Ovary (tissue), 9 donors: ENCODE measurements around the gene LYZ. TPM values are rescaled to one million over a fixed set of nuclear protein-coding genes. Genes with fewer than 3 reads are reported as not detected.

ENCODE experiments used
- DNase-seq, 5 donors: peaks; one replicate each; pipeline ENCODE4 v3.0.0-alpha.2; 2019 to 2020
- H3K27ac ChIP-seq, 2 donors: fragments of 200-600 bp; one replicate each; pipeline versions ENCODE4 v1.5.1 to v1.8.0; 2019 to 2022
- H3K27me3 ChIP-seq: fragments of 200-600 bp; one replicate; pipeline ENCODE4 v1.8.0; 2022
- H3K36me3 ChIP-seq: fragments of 200-600 bp; sonication (generic); one replicate; pipeline ENCODE4 v1.5.1; 2019
- H3K4me1 ChIP-seq: one replicate; pipeline ENCODE4 v1.8.1; 2013; ENCODE audit warnings: mild to moderate bottlenecking, moderate library complexity; ENCODE audit not compliant: insufficient read depth
- H3K4me3 ChIP-seq: fragments of 200-600 bp; sonication (generic); one replicate; pipeline ENCODE4 v1.5.1; 2017
- H3K9me3 ChIP-seq, 2 donors: fragments of 200-600 bp in 1 of 2; sonication (generic) in 1 of 2; one replicate each; pipeline versions ENCODE4 v1.5.1 to v1.8.1; 2013 to 2019; ENCODE audit warnings: mild to moderate bottlenecking in 1 of 2, moderate library complexity in 1 of 2
- CTCF ChIP-seq, 3 donors: fragments of 450-650 bp in 2 of 3; fragments of 200-600 bp in 1 of 3; IDR thresholded peaks; one replicate each; pipeline versions ENCODE4 v1.5.1 to v1.8.0; 2016 to 2022; ENCODE audit warnings: antibody characterized with exemption in 3 of 3, mild to moderate bottlenecking in 1 of 3
- EP300 ChIP-seq: sonication (generic); formaldehyde crosslinking; IDR thresholded peaks from one replicate; pipeline ENCODE4 v1.6.1; 2017; ENCODE audit warnings: antibody characterized with exemption
- POLR2A ChIP-seq: fragments of 450-650 bp; IDR thresholded peaks from one replicate; pipeline ENCODE4 v1.6.1; 2017; ENCODE audit warnings: antibody characterized with exemption, mild to moderate bottlenecking, moderate library complexity
- WGBS, 3 donors: extraction: QIAGEN DNeasy Blood & Tissue Kit in 1 of 3; methylation state at CpG; one replicate each; pipeline versions ENCODE4 v1.1.5 to v1.1.7; 2013 to 2017; 5-methylcytosine and 5-hydroxymethylcytosine counted together
- intact Hi-C, 4 donors: fragments of 100-400 bp; cut with DNase I; formaldehyde crosslinking; loops; one replicate each; pipeline versions ENCODE4 v1.11.0 to v1.15.1; 2022 to 2023
- polyA plus RNA-seq, 2 donors: library from polyadenylated mRNA; stranded (reverse); fragments of 200-250 nt in 1 of 2; fragments of 350-450 nt in 1 of 2; fragmentation: Illumina TruSeq in 1 of 2; extraction: RNeasy Lipid Tissue Mini Kit (QIAGEN cat#74804) in 1 of 2; gene quantifications; one replicate each; pipeline ENCODE4 v1.2.3, GENCODE V29; 2013 to 2014
- total RNA-seq, 7 donors: library from RNA; depleted of rRNA in 2 of 7; stranded (reverse); fragments of >200 nt in 2 of 7; fragmentation: NEBNext Ultra II Directional in 3 of 7; extraction: Animal tissue kit (Norgen Biotek cat#: 25700) in 3 of 7; gene quantifications; one replicate each; pipeline versions ENCODE4 v1.1.0 to v1.2.4, GENCODE V29; 2016 to 2023
- donor health status: DM: no; HTN: no; CAD: no; lungs with moderate emphysema.
- donor health status: DM: no; HTN: no; CAD: no.
- donor health status: Bipolar disorder and iron deficiency.
- donor health status: DM: yes; HTN: yes; CAD: no.
- donor health status: DM: no; HTN: no; CAD: no.
- donor health status: DM: yes; HTN: yes; CAD: no.

The LYZ gene
- total and polyA plus RNA-seq, 9 donors: 6.5 to 233 (median 14.2) TPM

DNA sequence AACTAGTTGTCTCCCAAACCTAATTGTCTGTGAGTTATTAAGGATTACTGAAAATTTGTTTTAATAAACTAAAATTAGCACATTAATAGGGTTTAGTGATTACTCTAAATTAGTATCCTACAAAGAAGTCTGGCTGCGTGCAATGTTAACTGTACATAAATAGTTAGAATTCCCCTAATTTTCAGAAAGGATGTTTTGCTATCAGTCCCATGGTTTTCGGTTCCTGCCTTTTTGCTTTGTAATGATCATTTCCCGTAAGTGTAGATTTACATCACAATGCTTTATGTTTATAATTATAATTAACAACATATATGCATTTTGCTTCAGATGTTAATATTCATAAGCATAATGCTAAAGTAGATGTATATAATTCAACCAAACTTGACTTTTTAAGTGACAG lies 19.8 kb upstream of the LYZ start:
- Histone ChIP-seq H3K9me3 (no peaks in the 10 kb centered on the region), H3K27me3 (no peaks in the 10 kb centered on the region), H3K4me3 (no peak overlapping the region), H3K4me1 (no peaks in the 10 kb centered on the region), H3K27ac (no peak overlapping the region), H3K36me3 (no peaks in the 10 kb centered on the region)
- WGBS, 3 donors: 62 to 73% (median 69%) methylated on average over 3 of the region's 3 CpGs
- intact Hi-C loops: no loop called here
- no peak for DNase-seq
- TF ChIP-seq CTCF (IDR thresholded peaks at IDR 0.05) (no peak), EP300 (no peak), POLR2A (no peak)

DNA sequence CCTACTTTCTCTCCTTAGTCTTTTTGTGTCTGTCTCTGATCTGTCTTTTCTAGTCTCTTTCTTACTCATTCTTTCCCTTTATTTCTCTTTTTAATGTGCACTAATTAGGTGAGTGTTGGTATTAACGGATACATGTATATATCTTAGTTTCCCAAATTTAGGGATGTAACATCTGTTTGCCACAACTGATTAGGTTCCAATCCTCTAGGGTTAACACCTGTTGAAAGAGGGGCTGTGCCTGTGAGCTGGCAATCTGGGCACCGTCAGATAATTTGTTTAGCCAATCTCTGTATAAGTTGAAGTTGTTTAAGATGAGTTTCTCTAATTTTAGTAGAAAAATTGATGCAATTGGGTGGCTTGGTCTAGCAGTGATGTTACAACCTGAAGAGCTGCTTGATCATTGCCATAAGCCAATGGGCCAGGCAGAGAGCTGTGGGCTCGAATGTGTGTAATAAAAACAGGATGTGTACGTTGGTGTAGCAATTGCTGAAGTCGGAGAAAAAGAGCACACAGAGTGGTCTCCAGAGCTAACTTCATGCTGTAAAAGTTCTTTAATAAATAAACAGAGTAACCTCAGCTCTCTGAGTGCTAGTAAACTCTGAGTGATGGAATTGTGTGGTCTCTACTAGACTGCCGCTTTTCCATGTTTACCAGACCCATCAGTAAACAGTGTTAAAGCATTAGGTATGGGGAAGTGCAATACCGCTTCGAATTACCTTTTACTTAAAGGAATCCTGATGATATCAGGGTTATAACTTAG lies 18.3 kb upstream of the LYZ start:
- intact Hi-C loops: no loop called here
- Histone ChIP-seq H3K27ac (no peak overlapping the region), H3K4me3 (no peak overlapping the region), H3K27me3 (no peaks in the 10 kb centered on the region), H3K36me3 (no peaks in the 10 kb centered on the region), H3K4me1 (no peaks in the 10 kb centered on the region), H3K9me3 (no peaks in the 10 kb centered on the region)
- TF ChIP-seq POLR2A (no peak), CTCF (IDR thresholded peaks at IDR 0.05) (no peak), EP300 (no peak)
- no peak for DNase-seq
- 68 to 82% (median 69%) methylated on average over 8 of the region's 8 CpGs for WGBS, 3 donors

GRCh38 chr12:69330475-69331473 lies 17.4 kb upstream of the LYZ start:
- peak in 4 of 5 donors; percentile 12 to 38 (median 26) for DNase-seq
- H3K27me3 ChIP-seq: no peaks in the 10 kb centered on the region
- 5 to 7% (median 7%) methylated on average over 18 of the region's 18 CpGs for WGBS, 3 donors
- H3K4me1 ChIP-seq: no peaks in the 10 kb centered on the region
- no peaks in the 10 kb centered on the region for H3K36me3 ChIP-seq
- peak overlapping the region; percentile 32 for H3K4me3 ChIP-seq
- intact Hi-C loops: no loop called here
- TF ChIP-seq CTCF (IDR thresholded peaks at IDR 0.05): no peak
- no peak for TF ChIP-seq POLR2A
- TF ChIP-seq EP300: no peak
- H3K27ac ChIP-seq: no peak overlapping the region
- H3K9me3 ChIP-seq: no peaks in the 10 kb centered on the region

GRCh38 chr12:69331519-69331908 lies 16.7 kb upstream of the LYZ start:
- H3K27me3 ChIP-seq: no peaks in the 10 kb centered on the region
- no peak for TF ChIP-seq CTCF (IDR thresholded peaks at IDR 0.05)
- no peak for TF ChIP-seq EP300
- TF ChIP-seq POLR2A: no peak
- intact Hi-C loops: no loop called here
- H3K36me3 ChIP-seq: no peaks in the 10 kb centered on the region
- no peak for DNase-seq
- no peaks in the 10 kb centered on the region for H3K4me1 ChIP-seq
- no peaks in the 10 kb centered on the region for H3K9me3 ChIP-seq
- peak overlapping the region; percentile 32 for H3K4me3 ChIP-seq
- WGBS, 3 donors: 11 to 15% (median 11%) methylated on average over 7 of the region's 7 CpGs
- no peak overlapping the region for H3K27ac ChIP-seq
